Measurements from ENCODE around the gene APBB3. TPM values are rescaled to one million over a fixed set of nuclear protein-coding genes. Genes with fewer than 3 reads are reported as not detected.
"Not testable (repeated sequence)": the region's sequence is repeated elsewhere in the genome, so short reads cannot be mapped to it uniquely, and the experiment has no call there.

APBB3 gene
- total RNA-seq, 2 donors from 2014 or later = 12.8 to 25.8 TPM

GRCh38 chr5:140593070-140593469 is 28.7 kb upstream of the APBB3 start:
- DNase-seq (ENCODE audit: low spot score); H3K4me1 Mint-ChIP-seq (ENCODE audit: low read depth in 2 of 2); H3K4me3 Mint-ChIP-seq; H3K36me3 Mint-ChIP-seq; H3K27ac Mint-ChIP-seq; ATAC-seq; H3K27me3 Mint-ChIP-seq; H3K9me3 Mint-ChIP-seq: not testable (repeated sequence)

DNA sequence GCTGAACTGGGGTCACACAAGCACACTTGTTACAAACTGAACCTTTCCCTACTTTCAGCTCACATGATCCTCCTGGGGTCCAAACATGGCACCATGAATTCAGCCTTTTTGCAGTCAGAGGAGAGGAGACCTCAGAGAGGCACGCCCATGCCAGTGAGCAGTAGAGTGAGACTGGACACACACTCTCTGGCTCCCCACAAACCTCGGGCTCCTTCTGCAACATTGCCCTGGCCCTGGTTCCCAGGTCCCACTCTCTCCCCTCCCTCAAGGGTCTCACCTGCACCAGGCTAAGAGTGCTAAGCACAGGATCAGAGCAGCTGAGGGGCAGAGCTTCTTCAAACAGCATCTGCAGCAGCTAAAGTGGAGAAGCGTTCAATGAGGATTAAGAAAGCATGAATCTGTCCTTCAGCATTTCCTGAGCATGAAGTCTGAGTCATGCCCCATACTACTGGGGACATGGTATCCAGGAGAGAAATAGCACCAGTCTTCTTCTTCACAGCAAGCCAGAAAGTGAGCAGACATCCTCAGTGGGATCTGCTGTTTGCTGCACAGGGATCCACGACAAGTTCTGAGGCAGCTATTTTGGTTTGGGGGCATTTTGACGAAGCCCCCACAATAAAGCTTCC is 27.5 kb upstream of the APBB3 start:
- Mint-ChIP-seq H3K9me3 (no peaks in the 10 kb centered on the region), H3K4me1 (ENCODE audit: low read depth in 2 of 2) (no peaks in the 10 kb centered on the region), H3K4me3 (no peak overlapping the region), H3K27me3 (peaks cover 0 to 3% of the 10 kb centered on the region in 2 donors), H3K27ac (no peak overlapping the region), H3K36me3 (no peaks in the 10 kb centered on the region)
- ATAC-seq (peak in 1 of 2 donors; percentile 11), DNase-seq (ENCODE audit: low spot score) (no peak)

DNA sequence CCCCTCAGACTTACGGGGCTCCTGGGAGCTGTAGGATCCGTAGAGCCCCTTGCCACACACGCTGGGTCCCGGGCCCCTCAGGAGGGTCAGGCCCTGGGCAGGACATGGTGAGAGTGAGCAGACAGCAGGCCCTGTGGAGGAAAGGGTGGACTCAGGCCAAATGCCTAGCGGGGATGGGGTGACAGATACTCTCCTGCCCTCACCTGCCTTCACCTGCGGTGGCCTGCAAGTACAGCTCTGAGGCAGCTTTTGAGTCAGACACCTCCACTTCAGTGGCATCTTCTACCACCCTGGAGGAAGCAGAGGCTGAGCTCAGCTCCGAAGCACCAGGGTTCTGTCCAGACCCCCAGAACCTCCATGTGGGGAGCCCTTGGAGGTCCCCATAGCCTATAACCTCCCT is 26.5 kb upstream of the APBB3 start:
- peaks cover 0 to 7% of the 10 kb centered on the region in 2 donors for H3K27me3 Mint-ChIP-seq
- H3K27ac Mint-ChIP-seq = no peak overlapping the region
- no peaks in the 10 kb centered on the region for H3K9me3 Mint-ChIP-seq
- H3K36me3 Mint-ChIP-seq = no peaks in the 10 kb centered on the region
- H3K4me3 Mint-ChIP-seq = no peak overlapping the region
- no peaks in the 10 kb centered on the region for H3K4me1 Mint-ChIP-seq (ENCODE audit: low read depth in 2 of 2)
- no peak for DNase-seq (ENCODE audit: low spot score)
- no peak for ATAC-seq

DNA sequence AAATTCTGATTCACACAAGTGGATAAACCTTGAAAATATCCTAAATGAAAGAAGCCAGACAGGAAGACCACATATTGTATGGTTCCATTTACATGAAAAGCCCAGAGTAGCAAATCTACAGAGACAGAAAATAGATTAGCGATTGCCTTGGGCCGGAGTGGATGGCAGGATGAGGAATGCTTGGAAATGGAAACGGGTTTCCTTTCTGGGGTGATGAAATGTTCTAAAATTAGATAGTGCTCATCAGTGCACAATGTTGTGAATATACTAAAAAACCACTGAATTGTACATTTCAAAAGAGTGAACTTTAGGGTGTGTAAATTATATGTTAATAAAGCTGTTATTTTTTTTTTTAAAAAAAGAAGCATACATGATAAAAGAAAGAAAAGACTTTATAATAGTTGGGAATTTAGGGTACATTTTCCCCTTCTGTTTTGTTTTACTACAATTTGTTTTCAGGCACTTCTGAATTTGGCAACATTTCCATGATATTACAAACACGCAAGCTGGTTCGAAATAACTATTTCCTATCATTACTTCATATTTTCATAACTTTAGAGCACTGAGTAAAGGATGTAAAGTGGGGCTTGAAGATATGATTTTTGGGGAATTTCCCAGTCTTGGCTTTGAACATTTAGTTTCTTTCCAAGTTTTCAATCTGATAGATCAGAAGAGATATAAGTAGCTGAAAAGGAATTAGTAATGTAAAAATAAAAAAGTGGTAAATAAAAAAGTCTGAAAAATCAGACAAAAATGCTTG is 24.1 kb upstream of the APBB3 start:
- H3K4me1 Mint-ChIP-seq (ENCODE audit: low read depth in 2 of 2) = no peaks in the 10 kb centered on the region
- H3K27ac Mint-ChIP-seq = no peak overlapping the region
- H3K4me3 Mint-ChIP-seq = no peak overlapping the region
- H3K27me3 Mint-ChIP-seq = peaks cover 0 to 10% of the 10 kb centered on the region in 2 donors
- H3K36me3 Mint-ChIP-seq = no peaks in the 10 kb centered on the region
- H3K9me3 Mint-ChIP-seq = no peaks in the 10 kb centered on the region
- DNase-seq (ENCODE audit: low spot score) (no peak), ATAC-seq (no peak)

GRCh38 chr5:140587495-140587894 is 23.1 kb upstream of the APBB3 start:
- no peak for ATAC-seq
- H3K27me3 Mint-ChIP-seq = peaks cover 0 to 15% of the 10 kb centered on the region in 2 donors
- no peaks in the 10 kb centered on the region for H3K9me3 Mint-ChIP-seq
- no peaks in the 10 kb centered on the region for H3K4me1 Mint-ChIP-seq (ENCODE audit: low read depth in 2 of 2)
- DNase-seq (ENCODE audit: low spot score) = no peak
- no peaks in the 10 kb centered on the region for H3K36me3 Mint-ChIP-seq
- H3K4me3 Mint-ChIP-seq = no peak overlapping the region
- H3K27ac Mint-ChIP-seq = no peak overlapping the region

GRCh38 chr5:140579188-140579747 is 14.9 kb upstream of the APBB3 start:
- not testable (repeated sequence) for ATAC-seq; H3K36me3 Mint-ChIP-seq; DNase-seq (ENCODE audit: low spot score); H3K4me1 Mint-ChIP-seq (ENCODE audit: low read depth in 2 of 2); H3K4me3 Mint-ChIP-seq; H3K27ac Mint-ChIP-seq; H3K9me3 Mint-ChIP-seq
- peaks cover 7 to 11% of the 10 kb centered on the region in 2 donors for H3K27me3 Mint-ChIP-seq

DNA sequence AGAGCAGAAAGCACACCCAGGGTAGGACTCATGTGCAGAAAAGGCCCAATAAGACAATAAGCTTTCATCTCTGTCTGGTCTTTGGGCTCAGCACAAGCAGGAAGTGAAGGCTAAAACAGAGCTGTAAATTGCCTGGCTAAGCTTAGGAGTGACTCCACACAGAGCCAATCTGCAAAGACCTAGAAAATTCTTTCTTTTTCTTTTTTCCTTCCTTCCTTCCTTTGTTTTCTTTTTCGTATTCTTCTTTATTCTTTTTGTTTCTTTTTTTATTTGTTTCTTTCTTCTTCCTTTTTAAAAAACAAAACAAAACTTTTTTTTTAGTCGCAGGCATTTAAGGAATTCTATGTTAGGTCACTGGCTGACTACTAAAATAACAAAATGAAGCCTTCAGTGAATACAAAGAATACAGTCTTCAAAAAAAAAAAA is 12.4 kb upstream of the APBB3 start:
- no peak overlapping the region for H3K4me3 Mint-ChIP-seq
- H3K4me1 Mint-ChIP-seq (ENCODE audit: low read depth in 2 of 2) = no peaks in the 10 kb centered on the region
- no peak for DNase-seq (ENCODE audit: low spot score)
- peaks cover 3 to 7% of the 10 kb centered on the region in 2 donors for H3K27me3 Mint-ChIP-seq
- no peaks in the 10 kb centered on the region for H3K9me3 Mint-ChIP-seq
- no peak for ATAC-seq
- no peak overlapping the region for H3K27ac Mint-ChIP-seq
- no peaks in the 10 kb centered on the region for H3K36me3 Mint-ChIP-seq

DNA sequence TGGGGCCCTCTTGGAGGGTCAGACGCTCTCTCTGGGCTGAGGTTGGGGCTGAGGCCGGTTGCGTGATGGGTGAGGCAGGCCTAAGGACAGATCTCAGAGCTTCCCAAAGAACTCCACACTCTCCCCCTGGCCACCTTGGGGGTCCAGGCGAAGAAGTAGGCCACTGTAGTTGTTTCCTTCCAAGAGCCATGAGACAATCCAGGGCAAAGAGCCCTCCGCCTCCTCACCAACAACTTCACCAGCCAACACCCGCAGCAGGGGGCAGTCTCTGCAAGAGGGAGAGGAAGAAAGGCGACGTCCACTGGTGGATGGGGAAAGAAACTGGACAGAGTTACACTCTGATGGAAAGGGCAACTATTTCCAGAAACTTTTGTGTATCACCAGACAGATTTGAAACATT is 10.9 kb upstream of the APBB3 start:
- Mint-ChIP-seq H3K4me3 (no peak overlapping the region), H3K27ac (no peak overlapping the region), H3K36me3 (no peaks in the 10 kb centered on the region), H3K9me3 (no peaks in the 10 kb centered on the region), H3K27me3 (no peaks in the 10 kb centered on the region), H3K4me1 (ENCODE audit: low read depth in 2 of 2) (peaks cover 2 to 3% of the 10 kb centered on the region in 2 donors)
- DNase-seq (ENCODE audit: low spot score) (no peak), ATAC-seq (no peak)

DNA sequence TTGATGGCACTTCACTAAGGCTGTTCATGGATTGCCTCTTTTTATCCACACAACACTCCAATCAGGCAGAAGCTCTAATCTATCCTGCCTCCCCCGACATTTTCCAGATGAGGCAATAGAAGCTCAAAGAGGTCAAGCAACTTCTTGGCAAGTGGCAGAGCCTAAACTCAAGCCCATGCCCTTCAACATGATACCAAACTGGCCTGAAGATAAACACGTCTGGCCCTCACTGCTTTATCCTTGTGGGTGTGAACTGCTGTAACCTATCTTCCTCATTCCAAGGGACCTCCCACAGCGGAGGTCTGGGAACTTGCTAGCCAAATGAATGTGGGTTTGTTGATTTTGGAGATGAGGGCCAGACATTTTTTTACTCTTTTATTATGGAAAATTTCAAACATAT is 9.8 kb upstream of the APBB3 start:
- no peak for ATAC-seq
- H3K4me1 Mint-ChIP-seq (ENCODE audit: low read depth in 2 of 2) = peaks cover 7 to 12% of the 10 kb centered on the region in 2 donors
- no peaks in the 10 kb centered on the region for H3K27me3 Mint-ChIP-seq
- no peaks in the 10 kb centered on the region for H3K36me3 Mint-ChIP-seq
- no peak overlapping the region for H3K27ac Mint-ChIP-seq
- peak; percentile 5 for DNase-seq (ENCODE audit: low spot score)
- H3K4me3 Mint-ChIP-seq = no peak overlapping the region
- H3K9me3 Mint-ChIP-seq = no peaks in the 10 kb centered on the region

DNA sequence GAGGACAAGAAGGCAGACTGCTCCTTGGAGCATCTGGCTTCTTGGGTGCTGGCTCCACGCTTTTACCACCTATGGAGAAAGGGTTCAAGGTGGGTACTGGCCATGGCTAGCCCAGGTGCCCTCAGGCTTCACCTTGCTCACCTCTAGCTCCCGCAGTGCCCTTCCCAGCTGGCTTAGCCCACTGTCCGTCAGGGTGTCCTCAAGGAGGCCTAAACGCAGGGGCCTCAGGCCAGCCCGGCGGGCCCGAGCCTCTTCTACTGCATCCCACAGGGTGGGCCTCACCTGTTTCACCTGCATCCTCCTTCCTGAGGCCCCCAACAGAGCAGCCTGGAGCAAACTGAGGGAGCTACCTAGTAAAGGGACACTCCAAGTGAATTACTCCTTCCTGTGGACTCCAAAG is 9.3 kb upstream of the APBB3 start:
- H3K27ac Mint-ChIP-seq = no peak overlapping the region
- H3K9me3 Mint-ChIP-seq = no peaks in the 10 kb centered on the region
- no peaks in the 10 kb centered on the region for H3K27me3 Mint-ChIP-seq
- no peaks in the 10 kb centered on the region for H3K36me3 Mint-ChIP-seq
- H3K4me1 Mint-ChIP-seq (ENCODE audit: low read depth in 2 of 2) = peaks cover 12 to 16% of the 10 kb centered on the region in 2 donors
- DNase-seq (ENCODE audit: low spot score) (peak; percentile 6), ATAC-seq (no peak)
- H3K4me3 Mint-ChIP-seq = no peak overlapping the region

- Mint-ChIP-seq H3K36me3 (no peaks in the 10 kb centered on the region), H3K4me1 (ENCODE audit: low read depth in 2 of 2) (peaks cover 34% of the 10 kb centered on the region in 2 donors), H3K27ac (no peak overlapping the region), H3K9me3 (no peaks in the 10 kb centered on the region), H3K27me3 (no peaks in the 10 kb centered on the region), H3K4me3 (no peak overlapping the region)
- peak; percentile 45 for DNase-seq (ENCODE audit: low spot score)
- no peak for ATAC-seq
Observed at GRCh38 chr5:140571105-140571504, 6.7 kb upstream of the APBB3 start.

DNA sequence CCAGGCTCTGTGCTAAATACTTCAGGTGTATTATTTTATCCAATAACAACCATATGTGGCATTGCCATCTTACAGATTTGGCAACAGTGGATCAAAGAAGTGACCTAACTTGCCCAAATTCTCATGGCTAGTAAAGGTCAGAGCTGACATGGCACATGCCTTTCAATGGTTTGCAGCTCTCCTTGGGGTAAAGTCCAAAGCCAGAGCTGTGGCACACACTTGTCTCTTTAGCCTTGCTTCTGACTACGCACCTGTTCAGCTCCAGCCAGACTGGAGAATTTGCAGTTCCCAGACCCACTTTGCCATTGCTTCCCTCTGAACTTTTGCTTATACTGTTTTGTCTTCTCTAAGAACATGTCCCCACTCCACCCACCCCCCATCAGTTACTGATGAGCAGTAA is 6.1 kb upstream of the APBB3 start:
- ATAC-seq = no peak
- Mint-ChIP-seq H3K27me3 (no peaks in the 10 kb centered on the region), H3K4me3 (no peak overlapping the region), H3K9me3 (no peaks in the 10 kb centered on the region), H3K4me1 (ENCODE audit: low read depth in 2 of 2) (peaks cover 39% of the 10 kb centered on the region in 2 donors), H3K27ac (peak overlapping the region; percentile 96 to 98), H3K36me3 (no peaks in the 10 kb centered on the region)
- DNase-seq (ENCODE audit: low spot score) = peak; percentile 5

- no peak for ATAC-seq
- Mint-ChIP-seq H3K4me3 (no peak overlapping the region), H3K27me3 (no peaks in the 10 kb centered on the region), H3K36me3 (peaks cover 3% of the 10 kb centered on the region), H3K27ac (peak overlapping the region; percentile 96 to 98), H3K9me3 (no peaks in the 10 kb centered on the region), H3K4me1 (ENCODE audit: low read depth in 2 of 2) (peaks cover 42 to 43% of the 10 kb centered on the region in 2 donors)
- peak; percentile 16 for DNase-seq (ENCODE audit: low spot score)
Observed at GRCh38 chr5:140570058-140570457, 5.7 kb upstream of the APBB3 start.

- Mint-ChIP-seq H3K27me3 (no peaks in the 10 kb centered on the region), H3K36me3 (peaks cover 5% of the 10 kb centered on the region), H3K27ac (peak overlapping the region; percentile 96 to 98), H3K4me1 (ENCODE audit: low read depth in 2 of 2) (peaks cover 45 to 48% of the 10 kb centered on the region in 2 donors), H3K9me3 (no peaks in the 10 kb centered on the region), H3K4me3 (peak overlapping the region; percentile 72)
- ATAC-seq (no peak), DNase-seq (ENCODE audit: low spot score) (peak; percentile 56)
Observed at GRCh38 chr5:140569197-140569596, 4.8 kb upstream of the APBB3 start.
